ENCODE results near the gene IFITM5.

DNA sequence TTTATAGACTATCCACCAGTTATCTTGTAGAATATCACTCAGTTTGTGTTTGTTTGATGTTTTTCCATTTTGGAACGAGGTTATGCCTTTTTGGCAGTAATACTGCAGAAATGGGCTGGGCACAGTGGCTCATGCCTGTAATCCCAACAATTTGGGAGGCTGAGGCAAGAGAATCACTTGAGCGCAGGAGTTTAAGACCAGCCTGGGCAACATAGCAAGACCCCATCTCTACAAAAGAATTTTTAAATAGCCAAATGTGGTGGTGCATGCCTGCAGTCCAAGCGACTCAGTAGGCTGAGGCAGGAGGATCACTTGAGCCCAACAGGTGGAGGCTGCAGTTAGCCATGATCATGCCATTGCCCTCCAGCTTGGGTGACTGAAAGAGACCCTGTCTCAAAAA lies 47.2 kb upstream of the IFITM5 start:
- no peak for TF ChIP-seq GATA3 (IDR thresholded peaks at IDR 0.05; ENCODE audit: low read depth, low read length)
- no peak for TF ChIP-seq GATA2 (IDR thresholded peaks at IDR 0.05; ENCODE audit: low read depth, low read length)
